Stimulated activated CD4-positive, alpha-beta T cell treated with anti-CD3 and anti-CD28 coated beads, Interleukin-12 subunit alpha, Interleukin-12 subunit beta, amount 100 ng/mL, for 4 hours (primary cell): ENCODE measurements around the gene LAX1.
A peak's percentile ranks its signal among the peaks of the same experiment; 100 is the strongest.
"Not testable (repeated sequence)": the region's sequence is repeated elsewhere in the genome, so short reads cannot be mapped to it uniquely, and the experiment has no call there.

ENCODE experiments used
- DNase-seq: peaks from one replicate; pipeline ENCODE4 v3.0.0-alpha.2; 2020

Gene LAX1, protein sequence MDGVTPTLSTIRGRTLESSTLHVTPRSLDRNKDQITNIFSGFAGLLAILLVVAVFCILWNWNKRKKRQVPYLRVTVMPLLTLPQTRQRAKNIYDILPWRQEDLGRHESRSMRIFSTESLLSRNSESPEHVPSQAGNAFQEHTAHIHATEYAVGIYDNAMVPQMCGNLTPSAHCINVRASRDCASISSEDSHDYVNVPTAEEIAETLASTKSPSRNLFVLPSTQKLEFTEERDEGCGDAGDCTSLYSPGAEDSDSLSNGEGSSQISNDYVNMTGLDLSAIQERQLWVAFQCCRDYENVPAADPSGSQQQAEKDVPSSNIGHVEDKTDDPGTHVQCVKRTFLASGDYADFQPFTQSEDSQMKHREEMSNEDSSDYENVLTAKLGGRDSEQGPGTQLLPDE

DNA sequence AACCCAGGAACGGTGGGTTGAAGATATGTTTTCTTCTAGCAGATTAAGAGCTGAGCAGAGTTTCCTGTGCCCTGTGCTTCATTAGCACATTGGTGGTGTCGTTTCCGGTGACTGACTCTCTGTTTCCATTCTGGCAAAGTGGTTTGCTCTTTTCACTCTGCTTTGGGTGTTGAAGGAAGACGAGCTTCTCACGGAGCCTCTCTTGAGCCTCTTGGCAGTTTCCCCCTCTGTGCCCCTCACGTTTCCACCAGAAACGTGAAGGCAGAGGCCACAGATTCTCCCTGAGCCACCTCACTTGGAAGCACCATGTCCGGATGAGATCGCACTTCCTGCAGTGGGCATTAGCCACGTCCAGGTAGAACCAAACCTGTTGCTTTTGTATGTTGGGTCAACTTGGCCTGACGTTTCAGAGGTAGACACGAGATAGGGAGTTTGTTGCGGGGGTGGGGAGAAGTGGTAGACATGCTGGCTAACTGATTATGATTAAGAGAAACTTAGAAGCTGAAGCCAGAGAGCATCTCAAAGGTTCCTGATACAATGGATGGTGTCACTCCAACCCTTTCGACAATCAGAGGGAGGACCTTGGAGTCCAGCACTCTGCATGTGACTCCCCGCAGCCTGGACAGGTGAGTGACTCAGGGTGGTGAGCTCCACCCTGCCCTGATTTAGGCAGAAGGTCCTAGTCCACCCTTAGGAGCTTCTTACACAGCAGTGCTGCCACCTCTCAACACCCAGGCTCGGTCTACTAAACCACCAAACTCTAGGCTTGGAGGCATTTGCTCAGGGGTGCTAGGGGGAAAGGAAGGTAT lies at the start of gene LAX1:
Gene LAX1 (plus strand): TSS at position 155 of the 809 bp plus-strand sequence. CDS start 383 bp downstream, at position 538.
- peak; percentile 58 for DNase-seq

DNA sequence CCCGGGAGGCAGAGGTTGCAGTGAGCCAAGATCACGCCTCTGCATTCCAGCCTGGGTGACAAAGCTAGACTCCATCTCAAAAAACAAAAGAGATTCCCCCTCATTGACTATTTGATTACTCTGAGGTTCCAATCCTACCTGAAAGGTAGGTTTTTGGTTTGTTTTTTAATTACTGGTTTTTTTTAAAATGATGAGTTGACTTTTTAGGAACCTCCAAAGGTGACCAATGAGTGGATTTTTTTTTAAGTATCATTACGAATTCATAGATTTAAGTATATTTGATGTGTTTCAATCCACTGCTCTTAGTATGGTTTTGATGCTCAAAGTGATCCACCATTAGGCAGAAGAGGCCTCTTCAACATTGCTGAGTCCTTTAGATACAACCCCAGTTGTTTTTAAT lies 47.9 kb upstream of the LAX1 start:
- DNase-seq, result no peak

DNA sequence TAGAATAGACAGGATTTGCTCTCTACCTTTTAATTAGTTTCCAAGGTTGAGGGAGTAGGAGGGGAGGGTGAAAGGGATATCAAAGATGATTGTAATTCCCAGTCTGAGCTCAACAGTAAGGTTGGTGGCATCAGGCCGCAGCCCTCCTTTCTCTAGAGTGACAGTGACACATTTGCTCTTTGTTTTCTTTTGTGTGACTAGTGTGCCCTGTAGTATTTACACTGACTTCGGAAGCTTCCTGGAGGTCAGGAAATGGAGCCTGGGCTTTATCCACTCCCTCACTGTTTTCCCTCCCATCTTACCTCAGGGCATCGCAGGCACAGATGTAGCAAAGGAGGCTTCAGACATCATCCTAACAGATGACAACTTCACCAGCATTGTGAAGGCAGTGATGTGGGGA lies 44.7 kb upstream of the LAX1 start:
- no peak for DNase-seq

DNA sequence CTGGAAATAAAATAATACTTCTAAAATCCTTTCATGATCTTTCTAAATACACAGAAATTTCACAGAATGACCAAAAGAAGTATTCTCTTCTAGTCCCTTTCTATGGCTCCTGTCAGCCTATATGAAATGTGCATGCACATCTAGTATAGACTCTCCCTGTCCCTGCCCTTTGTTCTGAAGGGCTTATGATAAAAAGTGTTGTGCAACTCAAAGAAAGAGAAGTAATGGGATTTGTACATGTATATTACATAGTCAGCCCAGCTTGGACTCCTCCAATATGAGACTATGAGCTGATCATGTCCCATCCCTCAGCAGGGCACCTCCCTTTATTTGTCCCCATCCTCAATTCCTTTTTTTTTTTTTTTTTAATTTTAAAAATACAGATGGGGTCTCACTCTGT lies 42.1 kb upstream of the LAX1 start:
- DNase-seq, result no peak

DNA sequence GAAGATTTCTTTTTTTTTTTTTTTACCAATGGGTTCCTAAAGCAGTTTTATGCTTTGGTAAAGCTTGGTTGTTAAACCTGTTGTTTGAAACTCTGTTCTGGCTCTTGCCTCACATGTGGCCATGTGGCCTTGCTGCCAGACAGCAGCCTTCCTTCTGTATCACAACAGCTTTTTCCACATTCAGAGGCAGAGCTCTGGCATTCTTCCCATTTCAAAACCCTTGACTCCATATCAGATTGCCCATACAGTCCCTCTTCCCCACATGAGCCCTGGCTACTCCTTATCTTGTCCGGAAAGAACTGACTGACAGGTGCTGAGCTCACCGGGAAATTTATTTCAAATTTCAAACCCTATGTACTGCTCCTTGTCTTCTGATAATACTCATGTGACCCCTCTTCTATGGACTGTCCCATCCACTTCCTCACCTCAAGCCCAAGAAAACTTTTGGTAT lies 38.5 kb upstream of the LAX1 start:
- DNase-seq, result no peak

DNA sequence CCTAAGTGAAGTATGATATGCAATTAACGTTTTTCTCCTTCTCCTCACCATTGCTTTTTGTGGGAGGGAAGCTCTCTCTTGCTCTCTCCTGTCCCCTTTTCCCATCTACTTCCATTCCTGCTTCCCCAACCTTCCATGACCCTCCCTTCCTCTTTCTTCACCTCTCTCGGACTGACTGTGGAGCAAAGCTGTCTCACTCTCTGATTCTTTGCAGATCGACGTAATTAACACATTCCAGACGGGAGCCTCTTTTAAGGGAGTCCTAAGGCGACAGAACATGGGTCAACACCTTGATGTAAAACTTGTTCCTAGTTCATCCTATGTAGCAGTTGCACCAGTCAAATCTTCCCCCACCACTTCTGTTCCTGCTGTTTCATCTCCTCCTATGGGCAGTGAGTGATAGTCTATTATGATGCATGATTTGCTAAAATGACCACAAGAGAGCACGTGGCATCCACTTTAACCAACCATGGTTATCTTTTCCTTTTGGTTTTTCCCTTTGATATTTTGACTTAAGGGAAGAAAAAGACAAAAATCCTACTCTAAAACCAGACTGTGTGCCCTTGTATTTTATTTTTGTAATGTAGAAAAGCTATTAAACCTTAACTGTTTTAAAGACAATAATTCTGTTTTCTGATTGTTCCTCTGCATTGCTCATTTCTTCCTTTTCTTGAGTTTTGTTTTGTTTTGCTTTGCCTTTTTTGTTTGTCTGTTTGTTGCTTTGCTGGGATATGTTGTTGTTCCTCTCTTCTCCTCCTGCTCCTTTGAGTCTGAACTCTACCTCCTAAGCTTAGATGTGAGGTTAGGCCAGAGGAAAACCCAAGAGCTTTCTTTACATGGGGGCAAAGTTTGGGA lies 31.7 kb upstream of the LAX1 start:
- no peak for DNase-seq

DNA sequence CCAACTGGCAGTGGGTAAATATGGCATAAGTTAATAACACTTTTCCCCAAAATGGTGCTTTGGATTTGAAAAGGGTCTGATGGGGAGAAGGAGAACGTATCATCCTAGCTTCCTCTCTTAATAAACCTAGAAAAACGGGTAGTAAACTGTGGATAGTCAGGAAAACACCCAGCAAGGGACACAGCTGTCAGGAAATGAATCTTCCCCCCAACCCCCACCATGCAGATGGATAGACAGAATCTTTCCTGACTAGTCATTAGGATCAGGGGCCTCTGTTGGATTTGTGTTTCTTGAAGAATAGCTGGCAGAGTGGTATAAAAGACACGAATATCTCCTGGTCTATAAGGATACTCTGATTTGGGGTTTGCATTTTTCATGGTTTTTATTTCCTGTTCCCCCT lies 22.5 kb upstream of the LAX1 start:
- DNase-seq, result no peak

DNA sequence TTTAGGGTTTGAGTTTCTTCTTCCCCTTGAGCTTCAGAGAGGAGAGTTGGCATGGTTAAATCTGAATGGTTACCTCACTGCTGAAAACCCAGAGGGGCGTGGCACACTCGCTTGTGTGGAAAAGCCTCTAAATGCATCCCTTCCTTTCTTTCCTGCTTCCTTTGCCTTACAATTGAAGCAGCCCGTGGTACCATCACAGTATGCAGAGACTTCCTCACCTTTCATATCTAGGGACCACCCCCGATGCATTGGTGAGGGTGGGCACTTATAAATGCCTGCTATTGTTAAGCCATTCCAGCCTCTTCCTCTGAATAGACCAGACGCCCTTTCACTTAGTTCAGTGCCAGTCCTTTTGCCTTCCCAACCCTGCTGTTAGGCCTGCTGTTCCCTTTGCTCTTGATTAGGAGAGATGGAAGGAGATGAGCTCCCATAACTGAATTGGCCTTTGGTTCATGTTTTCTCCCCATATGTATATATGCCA lies 21.9 kb upstream of the LAX1 start:
- no peak for DNase-seq

DNA sequence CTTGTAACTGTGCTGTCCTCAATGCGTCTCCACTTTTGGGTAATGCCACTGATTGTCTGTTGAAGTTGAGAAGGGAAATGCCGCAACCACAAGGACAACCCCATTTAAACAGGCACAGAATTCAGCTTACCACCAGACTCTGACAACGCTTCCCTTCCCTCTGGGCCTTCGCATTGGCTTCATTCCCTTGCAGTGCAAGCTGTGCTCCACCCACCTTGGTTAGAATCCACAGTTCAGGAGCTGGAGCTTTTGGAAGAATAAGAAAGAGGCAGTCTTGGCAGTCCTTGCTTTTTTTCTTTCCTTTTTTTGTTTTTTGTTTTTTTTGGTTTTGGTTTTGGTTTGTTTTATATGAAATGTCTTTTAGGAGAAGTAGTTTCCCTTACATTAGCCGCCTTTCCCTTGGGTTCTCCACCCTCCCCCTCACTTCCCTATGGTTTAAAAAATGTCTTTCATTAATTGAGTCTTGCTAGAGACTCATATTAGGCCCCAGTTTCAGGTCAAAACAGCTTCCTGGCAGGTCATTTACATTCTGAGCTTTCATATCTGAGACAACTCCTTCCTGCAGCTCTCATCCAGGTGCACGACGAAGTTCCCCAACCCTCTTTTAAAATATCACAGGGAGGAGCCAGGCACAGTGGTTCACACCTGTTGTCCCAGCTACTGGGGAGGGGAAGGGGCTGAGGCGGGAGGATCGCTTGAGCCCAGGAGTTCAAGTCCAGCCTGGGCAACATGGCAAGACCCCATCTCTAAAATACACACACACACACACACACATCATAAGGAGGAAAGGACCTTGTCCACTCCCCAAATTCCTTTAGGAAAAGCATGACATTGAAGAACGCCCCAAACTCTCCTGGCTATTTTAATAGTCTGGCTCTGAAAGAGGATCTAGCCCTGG lies 20.7 kb upstream of the LAX1 start:
- no peak for DNase-seq

DNA sequence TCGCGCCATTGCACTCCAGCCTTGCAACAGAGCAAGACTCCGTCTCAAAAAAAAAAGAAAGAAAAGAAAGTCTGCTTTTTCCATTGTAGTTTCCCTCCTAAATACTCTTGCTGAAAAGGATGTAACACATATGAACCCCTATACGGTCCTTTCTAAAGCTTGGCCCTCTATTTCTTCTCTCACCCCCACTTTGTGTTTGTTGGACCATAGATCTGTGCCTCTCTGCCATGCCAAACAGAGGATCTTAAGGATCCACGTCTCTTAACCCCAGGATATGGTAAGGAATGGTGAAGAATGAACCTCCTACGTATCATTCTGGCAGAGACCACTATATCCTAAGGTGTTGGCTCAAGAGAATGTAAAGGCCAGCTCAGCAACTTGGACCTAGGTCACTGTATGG lies 18.7 kb upstream of the LAX1 start:
- no peak for DNase-seq

DNA sequence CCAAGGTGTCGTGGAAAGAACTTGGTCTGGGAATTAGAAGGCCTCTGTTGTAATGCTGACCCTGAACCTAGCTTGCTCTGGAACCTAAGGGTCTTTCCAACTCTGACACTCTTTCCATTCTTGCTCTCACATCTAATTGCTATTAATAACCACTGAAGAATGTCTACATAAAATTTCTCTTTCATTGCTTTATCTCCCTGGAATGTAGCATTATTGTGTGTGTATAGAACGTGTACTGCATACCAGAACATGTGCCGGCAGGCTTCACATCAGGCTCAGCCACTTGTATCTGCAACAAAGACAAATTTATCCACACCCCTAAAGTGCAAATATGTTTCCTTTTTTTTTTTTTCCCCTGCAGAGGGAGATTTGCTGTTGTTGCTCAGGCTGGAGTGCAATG lies 13.9 kb upstream of the LAX1 start:
- DNase-seq, result no peak

DNA sequence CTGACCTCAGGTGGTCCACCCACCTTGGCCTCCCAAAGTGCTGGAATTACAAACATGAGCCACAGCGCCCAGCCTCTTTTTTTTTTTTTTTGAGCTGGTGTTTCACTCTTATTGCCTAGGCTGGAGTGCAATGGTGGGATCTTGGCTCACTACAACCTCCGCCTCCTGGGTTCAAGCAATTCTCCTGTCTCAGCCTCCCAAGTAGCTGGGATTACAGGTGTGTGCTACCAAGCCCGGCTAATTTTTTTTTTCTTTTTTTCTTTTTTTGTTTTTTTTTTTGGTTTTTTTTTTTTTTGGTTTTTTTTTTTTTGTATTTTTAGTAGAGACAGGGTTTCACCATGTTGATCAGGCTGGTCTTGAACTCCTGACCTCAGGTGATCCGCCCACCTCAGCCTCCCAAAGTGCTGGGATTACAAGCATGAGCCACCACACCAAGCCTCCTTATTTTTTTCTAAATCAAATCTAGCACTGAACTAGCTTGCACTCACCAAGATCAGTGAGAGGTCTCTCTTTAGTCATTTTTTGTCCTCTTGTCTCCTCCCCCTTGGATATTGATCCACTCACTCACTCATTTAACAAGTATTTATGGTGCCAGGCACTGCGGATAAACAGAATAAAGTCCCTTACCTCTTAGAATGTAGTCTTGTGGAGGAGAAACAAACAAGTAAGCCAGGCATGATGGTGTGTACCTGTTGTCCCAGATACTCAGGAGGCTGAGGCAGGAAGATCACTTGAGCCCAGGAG lies 13.2 kb upstream of the LAX1 start:
- DNase-seq, result not testable (repeated sequence)

DNA sequence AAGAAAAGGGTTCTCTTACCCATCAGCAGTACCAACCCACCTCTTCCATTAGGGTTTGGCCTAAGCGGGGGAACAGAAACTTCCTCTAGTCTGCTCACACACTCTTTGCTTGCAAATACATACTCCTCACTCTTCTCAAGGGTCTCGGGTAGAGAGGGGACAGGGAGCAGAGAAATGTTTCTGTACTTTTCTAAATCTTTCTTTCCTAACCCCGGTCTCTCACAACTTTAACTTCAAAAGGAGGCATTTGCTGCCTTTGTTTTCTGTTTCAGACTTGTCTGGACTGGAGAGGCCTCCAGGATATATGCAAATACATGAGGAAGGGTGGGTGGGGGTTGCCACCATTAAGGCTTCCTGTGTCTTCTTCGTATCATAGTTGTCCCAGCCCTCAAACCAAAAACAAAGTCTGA lies 10.5 kb upstream of the LAX1 start:
- DNase-seq, result no peak

DNA sequence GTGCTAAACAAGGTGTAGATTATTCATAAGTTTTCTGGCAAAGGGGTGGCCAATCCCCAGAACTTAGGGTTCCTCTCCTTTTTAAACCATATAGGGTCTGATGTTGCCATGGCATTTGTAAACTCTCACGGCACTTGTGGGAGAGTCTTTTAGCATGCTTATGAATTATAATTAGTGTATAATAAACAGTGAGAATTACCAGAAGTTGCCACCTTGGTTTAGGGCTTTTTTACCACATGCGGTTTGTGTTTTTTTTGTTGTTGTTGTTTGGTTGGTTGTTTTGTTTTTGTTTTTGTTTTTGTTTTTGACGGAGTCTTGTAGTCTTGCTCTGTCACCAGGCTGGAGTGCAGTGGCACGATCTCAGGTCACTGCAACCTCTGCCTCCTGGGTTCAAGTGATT lies 8.9 kb upstream of the LAX1 start:
- no peak for DNase-seq

DNA sequence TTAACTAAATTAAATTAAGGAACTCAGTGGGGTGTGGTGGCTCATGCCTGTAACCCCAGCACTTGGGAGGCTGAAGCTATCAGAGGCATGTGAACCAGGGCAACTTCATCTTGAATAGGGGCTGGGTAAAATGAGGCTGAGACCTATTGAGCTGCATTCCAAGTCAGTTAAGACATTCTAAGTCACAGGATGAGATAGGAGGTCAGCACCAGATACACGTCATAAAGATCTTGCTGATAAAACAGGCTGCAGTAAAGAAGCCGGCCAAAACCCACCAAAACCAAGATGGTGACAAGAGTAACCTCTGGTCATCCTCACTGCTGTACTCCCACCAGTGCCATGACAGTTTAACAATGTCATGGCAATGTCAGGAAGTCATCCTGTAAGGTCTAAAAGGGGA lies 6.2 kb upstream of the LAX1 start:
- not testable (repeated sequence) for DNase-seq

DNA sequence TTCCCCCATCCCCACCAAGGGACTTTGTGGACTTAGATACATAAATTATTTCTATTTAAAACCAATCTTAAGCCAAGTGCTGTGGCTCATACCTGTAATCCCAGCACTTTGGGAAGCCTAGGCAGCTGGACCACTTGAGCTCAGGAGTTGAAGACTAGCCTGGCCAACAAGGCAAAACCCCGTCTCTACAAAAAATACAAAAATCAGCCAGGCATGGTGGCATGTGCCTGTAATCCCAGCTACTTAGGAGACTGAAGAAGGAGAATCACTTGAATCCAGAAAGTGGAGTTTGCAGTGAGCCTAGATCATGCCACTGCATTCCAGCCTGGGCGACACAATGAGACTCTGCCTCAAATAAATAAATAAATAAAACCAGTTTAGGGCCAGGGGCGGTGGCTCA lies 4.5 kb upstream of the LAX1 start:
- no peak for DNase-seq

DNA sequence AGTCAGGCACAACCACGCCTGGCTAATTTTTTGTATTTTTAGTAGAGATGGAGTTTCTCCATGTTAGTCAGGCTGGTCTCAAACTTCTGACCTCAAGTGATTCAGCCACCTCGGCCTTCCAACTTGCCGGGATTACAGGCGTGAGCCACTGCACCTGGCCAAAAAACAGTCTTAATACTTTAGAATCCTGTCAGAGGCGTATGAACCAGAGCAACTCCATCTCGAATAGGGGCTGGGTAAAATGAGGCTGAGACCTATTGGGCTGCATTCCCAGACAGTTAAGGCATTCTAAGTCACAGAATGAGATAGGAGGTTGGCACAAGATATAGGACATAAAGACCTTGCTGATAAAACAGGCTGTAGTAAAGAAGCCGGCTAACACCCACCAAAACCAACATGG lies 3.0 kb upstream of the LAX1 start:
- DNase-seq, result not testable (repeated sequence)

DNA sequence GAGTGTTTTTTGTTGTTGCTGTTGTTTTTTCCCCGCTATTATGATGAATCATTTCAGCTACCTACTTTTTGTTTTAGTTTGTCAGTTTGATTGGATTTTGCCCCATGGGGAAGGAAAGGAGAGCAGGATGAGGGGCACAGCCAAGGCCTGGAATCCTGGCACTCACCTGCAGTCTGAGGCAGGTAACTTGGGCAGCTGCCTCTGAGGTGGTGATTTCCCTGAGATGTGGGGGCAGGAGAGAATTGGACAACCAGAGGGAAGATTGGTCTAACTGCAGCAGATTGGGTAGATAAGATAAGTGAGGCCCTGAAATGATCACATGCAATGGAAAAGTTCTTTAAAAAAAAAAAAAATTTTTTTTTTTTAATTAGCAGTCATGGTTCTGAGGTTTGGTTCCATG lies 1.5 kb upstream of the LAX1 start:
- no peak for DNase-seq

DNA sequence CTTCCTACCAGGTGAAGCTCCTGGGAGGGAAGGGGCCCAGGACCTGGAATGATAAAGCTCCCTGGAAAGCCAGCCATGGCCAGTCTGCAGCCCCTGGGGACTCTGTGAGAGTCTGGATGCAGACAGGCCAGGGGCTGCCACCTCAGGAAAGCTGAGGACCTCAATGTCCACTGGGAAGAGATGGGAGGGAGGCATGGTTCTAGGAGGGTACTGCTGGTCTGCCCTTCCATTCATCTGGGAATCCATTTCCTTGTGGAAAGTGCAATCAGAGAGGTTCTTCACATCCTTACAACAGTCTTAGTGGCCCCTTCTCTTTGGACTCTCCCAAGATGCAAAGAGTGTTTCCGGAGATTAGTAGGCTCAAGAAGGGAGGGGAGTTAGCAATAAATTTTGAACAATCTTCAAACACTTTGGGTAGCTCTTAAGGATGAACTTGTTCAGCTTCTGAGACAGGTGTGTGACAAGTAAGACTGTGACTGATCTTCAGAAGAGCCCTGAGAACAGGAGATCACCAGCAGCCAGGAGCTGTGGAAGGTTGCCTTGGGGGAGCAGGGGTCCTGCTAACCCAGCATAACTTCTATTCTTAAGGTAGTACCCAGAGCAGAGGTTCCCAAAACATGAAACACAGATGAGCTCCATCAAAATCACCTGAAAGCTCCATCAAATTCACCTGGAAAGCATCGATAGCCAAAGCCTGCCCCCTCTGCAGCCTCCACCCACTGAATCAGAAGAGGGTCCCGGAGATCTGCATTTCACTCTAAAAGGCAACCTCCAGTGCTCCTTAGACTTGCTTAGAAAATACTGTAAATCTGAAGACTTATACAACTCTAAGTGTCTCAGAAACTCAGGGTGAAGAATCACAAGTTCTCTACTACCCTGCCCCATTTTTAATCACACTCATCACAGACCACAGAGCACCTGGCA lies 616 bp upstream of the LAX1 start:
- DNase-seq, result no peak

DNA sequence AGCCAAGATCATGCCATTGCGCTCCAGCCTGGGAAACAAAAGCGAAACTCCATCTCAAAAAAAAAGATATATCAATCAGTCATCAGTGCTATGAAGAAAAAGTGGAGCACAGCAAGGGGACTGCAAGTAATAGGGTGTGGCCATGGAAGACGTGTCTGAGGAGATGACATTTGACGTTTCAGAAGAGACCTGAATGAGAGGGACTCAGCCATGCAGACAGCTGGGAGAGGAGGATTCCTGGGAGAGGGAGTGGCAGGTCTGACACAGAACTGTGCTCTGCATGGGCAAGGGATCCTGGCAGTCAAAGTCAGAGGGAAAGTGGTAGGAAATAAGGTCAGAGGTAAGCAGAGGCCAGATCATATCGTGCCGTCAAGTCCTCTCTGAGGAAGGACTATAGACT lies 3.3 kb downstream of the LAX1 start:
- no peak for DNase-seq
